Dermis microvascular lymphatic vessel endothelial cell (primary cell): ENCODE data around the gene KRTAP10-3. TPM values are rescaled to one million over a fixed set of nuclear protein-coding genes. Genes with fewer than 3 reads are reported as not detected.
"Not testable (repeated sequence)": the region's sequence is repeated elsewhere in the genome, so short reads cannot be mapped to it uniquely, and the experiment has no call there.

Source experiments
- DNase-seq, 2 donors: peaks; one replicate each; pipeline versions ENCODE4 v3.0.0 to v3.0.0-alpha.2; 2010; ENCODE audit warnings: low read depth in 2 of 2
- total RNA-seq: library from RNA; depleted of rRNA; stranded (reverse); fragments of >200 nt; gene quantifications from 2 replicates; pipeline ENCODE4 v1.2.1, GENCODE V29; 2014

Gene KRTAP10-3
- total RNA-seq, 1 donor from 2014 or later: not detected

- no peak for DNase-seq
These were observed 31.7 kb upstream of the KRTAP10-3 start for GRCh38 chr21:44590311-44590721.

GRCh38 chr21:44589586-44590305 lies 31.2 kb upstream of the KRTAP10-3 start:
- no peak for DNase-seq

- no peak for DNase-seq
These were observed 30.5 kb upstream of the KRTAP10-3 start for GRCh38 chr21:44589094-44589493.

DNA sequence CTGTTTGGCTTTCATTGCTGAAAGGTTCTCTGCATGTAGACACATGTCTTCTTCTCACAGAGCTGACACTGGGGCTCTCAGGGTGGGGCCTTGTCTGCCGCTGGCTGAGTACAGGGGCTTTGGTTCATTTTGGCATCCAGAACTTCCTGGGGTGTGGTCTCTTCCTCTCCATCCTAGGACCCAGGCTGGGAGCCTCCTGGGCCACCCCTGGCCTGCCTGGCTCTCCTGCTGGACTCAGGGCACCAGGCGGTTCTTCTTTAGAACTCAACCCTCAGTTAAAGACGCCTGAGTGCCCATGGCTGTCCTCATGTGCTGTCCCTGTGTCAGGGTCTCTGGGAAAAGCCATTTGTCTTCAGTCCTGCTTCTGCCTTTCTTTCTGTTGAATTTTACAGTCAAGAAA lies 27.3 kb upstream of the KRTAP10-3 start:
- no peak for DNase-seq

DNA sequence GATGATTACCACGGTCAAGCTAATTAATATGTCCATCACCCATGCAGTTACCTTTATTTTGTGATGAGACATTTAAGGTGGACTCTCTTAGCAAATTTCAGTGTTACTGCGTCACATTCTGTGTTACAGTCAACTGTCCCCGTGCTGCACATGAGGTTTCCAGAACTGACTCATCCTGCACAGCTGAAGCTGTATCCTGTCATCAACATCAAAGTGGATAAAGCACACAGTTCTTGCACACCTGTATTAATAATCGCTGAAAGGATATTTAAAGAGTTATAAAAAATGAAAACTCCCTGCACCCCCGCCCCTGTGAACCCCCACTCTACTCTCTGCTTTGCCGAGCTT lies 25.2 kb upstream of the KRTAP10-3 start:
- no peak for DNase-seq

GRCh38 chr21:44583089-44583799 lies 24.6 kb upstream of the KRTAP10-3 start:
- DNase-seq: no peak

- DNase-seq: no peak
These were observed 23.5 kb upstream of the KRTAP10-3 start for GRCh38 chr21:44582055-44582454.

GRCh38 chr21:44581158-44581557 lies 22.6 kb upstream of the KRTAP10-3 start:
- no peak for DNase-seq

GRCh38 chr21:44580231-44580821 lies 21.7 kb upstream of the KRTAP10-3 start, which contains the start of gene KRTAP10-5:
Gene KRTAP10-5, minus strand, starts transcription at chr21:44580604. Its CDS starts 26 bp downstream, at chr21:44580578.
- DNase-seq: not testable (repeated sequence)

GRCh38 chr21:44579833-44580144 lies 21.2 kb upstream of the KRTAP10-3 start:
- no peak for DNase-seq

DNA sequence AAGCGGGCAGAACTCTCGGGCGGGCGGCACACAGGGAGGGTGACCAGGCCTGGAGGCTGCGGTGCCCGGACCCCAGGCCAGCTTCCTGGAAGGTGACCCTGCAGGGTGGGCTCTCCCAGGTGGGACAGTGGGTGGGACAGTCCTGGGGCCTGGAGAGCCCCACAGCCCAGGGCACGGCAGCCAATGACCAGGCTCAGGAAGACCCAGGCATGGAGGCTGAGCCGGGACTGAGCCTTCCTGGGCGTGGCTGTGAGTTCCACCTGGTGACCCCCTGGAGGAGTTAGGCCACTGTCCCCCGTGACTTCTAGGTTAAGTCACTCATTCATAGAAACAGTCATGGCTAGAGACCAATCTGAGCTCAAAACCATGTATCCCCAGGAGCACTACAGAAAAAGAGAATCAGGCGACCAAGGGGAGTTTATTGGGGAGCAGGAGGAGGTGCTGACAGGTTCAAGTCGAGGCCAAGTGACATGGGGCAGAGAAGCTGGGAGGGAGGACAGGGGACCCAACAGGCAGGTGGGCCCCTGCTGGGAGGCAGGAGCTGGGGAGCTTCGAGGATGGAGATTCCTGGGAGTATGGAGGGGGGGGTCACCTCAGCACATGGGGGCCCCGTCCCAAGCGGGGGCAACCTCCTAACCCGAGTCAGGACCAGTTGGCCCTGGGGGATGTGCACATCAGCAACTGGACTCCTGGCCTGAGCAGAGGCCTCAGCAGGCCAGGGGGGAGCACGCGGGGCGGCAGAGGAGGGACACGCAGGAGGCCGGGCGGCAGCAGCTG lies 20.6 kb upstream of the KRTAP10-3 start:
- DNase-seq: no peak

DNA sequence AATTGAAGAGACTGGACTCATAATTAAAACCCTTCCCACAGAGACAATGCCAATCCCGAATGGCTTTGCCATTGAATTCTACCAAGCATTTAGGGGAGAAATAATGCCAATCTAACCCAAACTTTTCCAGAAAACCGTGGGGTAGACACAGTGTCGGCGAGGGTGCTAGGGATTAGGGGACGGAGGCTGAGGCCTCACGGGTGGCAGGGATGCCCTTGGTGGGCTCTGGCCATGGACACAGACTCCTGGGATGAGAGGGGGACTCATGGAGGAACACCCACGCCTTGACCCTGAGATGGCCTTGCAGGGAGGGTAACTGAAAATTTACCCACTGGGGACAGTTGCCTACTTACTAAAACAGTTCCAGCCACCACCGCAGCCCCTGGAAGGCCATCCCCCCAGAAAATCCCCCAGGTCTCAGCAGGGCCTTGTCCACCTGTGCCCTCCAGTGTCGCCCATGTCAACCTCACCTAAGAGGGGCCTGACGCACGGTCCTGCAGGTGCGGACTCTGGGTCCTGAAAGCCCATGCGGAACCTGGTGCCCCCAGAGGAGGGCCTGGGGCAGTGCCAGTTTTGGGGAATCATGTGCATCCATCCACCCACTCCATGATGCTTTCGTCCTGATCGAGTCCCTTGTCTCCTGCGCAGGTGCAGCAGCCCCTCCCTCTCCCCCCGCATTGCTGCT lies 19.9 kb upstream of the KRTAP10-3 start:
- no peak for DNase-seq

- DNase-seq: no peak
These were observed 17.4 kb upstream of the KRTAP10-3 start for GRCh38 chr21:44576025-44576420.

DNA sequence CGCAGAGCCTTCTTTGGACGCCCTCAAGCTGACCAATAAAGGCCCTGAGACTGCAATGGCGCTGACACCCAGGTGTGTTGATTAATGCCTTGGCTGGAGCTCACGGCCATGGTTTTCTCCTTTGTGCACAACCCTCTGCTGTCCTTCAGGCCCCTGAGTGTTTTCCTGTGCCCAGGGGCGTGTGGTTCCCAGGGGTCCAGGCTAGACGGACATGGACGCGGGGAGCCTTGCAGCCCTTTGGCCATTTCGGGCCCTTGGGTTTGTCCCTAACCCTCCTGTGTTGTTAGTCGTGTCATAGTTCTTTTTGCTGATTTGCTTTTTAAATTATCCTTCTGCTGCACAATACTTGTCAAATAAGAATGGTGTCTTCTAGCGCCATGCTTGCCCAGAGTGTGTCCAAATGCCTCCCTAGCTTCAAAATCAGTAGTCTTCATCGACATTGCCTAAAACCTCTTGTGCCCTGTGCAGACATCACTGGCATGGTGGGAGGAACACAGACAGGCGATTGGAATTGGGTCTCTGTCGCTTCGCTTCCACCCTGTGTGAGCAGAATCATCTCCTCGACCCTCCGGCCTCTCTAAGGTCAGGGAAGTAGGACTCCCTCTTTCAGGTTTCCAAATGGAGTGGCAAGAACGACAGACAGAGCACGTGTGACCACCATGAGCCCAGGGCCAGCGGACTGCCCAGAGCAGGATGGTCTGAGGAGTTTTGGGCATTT lies 16.9 kb upstream of the KRTAP10-3 start:
- no peak for DNase-seq

DNA sequence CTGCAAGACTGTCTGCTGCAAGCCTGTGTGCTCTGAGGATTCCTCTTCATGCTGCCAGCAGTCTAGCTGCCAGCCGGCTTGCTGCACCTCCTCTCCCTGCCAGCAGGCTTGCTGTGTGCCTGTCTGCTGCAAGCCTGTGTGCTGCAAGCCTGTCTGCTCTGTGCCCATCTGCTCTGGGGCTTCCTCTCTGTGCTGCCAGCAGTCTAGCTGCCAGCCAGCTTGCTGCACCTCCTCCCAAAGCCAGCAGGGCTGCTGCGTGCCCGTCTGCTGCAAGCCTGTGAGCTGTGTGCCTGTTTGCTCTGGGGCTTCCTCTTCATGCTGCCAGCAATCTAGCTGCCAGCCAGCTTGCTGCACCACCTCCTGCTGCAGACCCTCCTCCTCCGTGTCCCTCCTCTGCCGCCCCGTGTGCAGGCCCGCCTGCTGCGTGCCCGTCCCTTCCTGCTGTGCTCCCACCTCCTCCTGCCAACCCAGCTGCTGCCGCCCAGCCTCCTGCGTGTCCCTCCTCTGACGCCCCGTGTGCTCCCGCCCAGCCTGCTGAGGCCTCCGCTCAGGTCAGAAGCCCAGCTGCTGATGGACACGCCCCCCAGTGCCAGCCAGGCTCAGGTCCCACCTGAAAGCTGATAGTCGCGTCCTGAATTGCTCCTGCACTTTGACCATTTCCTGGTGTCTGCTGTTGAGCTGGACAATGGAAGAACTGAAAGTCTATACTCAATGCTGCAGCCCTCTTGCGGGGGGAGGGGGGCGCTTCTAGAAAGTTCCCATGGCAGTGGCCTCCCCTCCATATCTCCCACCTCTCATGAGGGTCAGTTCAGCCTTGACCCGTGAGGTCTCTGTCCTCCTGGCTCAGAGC lies 16.1 kb upstream of the KRTAP10-3 start:
- DNase-seq: no peak

- DNase-seq: not testable (repeated sequence)
These were observed 15.2 kb upstream of the KRTAP10-3 start, which contains the start of gene KRTAP10-4 for GRCh38 chr21:44573630-44574456. Gene KRTAP10-4, plus strand, starts transcription at chr21:44573729. Its CDS starts 30 bp downstream, at chr21:44573759.

- no peak for DNase-seq
These were observed 14.5 kb upstream of the KRTAP10-3 start for GRCh38 chr21:44572959-44573583.
